ENCODE measurements around the gene DEFB112.

Gene DEFB112

DNA sequence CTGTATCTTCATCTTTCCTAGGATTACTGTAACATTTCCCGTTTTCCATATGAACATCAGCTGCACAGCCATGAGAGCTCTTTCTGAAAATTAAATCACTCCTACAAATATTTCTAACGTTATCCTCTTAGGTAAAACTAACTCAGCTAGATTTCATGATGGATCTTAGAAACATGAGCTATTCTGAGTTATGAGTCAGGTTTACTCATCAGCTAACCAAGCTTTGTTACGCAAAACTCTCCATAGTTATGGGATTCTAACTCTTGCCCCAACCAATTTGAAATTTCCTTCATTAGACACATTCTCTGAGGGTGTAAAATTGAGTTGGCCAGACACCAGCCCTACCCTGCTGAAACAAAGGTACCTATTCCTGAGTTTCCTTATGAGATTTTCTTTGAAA, 41.9 kb downstream of the DEFB112 start:
- no peak overlapping the region for H3K9ac ChIP-seq
- H3K36me3 ChIP-seq = no peaks in the 10 kb centered on the region
- no peaks in the 10 kb centered on the region for H3K9me3 ChIP-seq
- no peaks in the 10 kb centered on the region for H4K20me1 ChIP-seq
- H3K27me3 ChIP-seq = no peaks in the 10 kb centered on the region
- TF ChIP-seq Cebpa-rat (IDR thresholded peaks at IDR 0.05) = no peak
- H3K4me2 ChIP-seq = no peak overlapping the region
- no peak overlapping the region for H3K27ac ChIP-seq
- H3K4me3 ChIP-seq = no peak overlapping the region
- H3K4me1 ChIP-seq = no peaks in the 10 kb centered on the region

DNA sequence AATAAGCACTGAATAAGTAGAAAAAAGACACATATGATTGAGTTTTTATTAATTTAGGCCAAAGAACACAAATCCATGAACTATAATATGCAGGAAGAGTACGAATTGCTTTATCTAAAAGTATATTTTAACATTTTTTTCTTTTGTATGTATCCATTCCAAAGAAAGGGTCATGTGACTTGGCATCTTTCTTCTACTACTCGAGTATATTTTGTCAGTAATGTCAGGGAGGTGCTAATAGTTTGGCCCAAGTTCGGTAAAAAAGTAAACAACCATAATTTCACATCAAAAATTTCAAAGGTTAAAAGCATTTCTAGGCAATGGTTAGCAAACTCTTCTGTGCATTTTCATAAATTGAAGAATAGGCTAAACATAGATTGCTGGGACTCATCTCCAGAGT, 46.6 kb downstream of the DEFB112 start:
- H3K4me2 ChIP-seq = no peak overlapping the region
- H4K20me1 ChIP-seq = no peaks in the 10 kb centered on the region
- H3K27me3 ChIP-seq = no peaks in the 10 kb centered on the region
- no peak overlapping the region for H3K27ac ChIP-seq
- no peak overlapping the region for H3K9ac ChIP-seq
- no peaks in the 10 kb centered on the region for H3K9me3 ChIP-seq
- TF ChIP-seq Cebpa-rat (IDR thresholded peaks at IDR 0.05) = no peak
- no peaks in the 10 kb centered on the region for H3K36me3 ChIP-seq
- no peak overlapping the region for H3K4me3 ChIP-seq
- H3K4me1 ChIP-seq = no peaks in the 10 kb centered on the region

DNA sequence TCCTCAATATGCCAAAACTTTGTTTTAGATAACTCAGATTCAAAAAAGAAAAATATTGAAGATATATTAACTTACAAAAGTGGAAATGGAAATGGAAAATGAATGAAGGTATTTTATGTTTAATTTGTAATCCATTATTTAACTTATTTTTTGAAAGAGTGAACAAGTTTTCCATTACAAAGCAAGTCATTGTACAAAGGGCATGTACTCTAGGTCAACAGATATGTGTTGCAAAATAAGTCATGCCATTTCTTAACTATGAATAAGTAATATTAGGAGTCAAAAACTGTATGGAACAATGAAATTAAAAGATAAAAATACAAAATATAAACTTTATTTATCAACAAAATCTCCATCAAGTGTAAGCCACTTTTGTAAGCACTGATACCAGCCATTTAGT, 54.5 kb downstream of the DEFB112 start:
- Histone ChIP-seq H3K27me3 (no peaks in the 10 kb centered on the region), H3K36me3 (no peaks in the 10 kb centered on the region), H3K4me1 (no peaks in the 10 kb centered on the region), H3K9me3 (no peaks in the 10 kb centered on the region), H4K20me1 (no peaks in the 10 kb centered on the region), H3K9ac (no peak overlapping the region), H3K4me3 (no peak overlapping the region), H3K27ac (no peak overlapping the region), H3K4me2 (no peak overlapping the region)
- no peak for TF ChIP-seq Cebpa-rat (IDR thresholded peaks at IDR 0.05)

Data from BLaER1 (cell line).